GM19372 (cell line): ENCODE data around the gene TMEM132A.

ENCODE experiments used
- ATAC-seq: cut with Tn5 transposase; IDR thresholded peaks from one replicate; pipeline ENCODE4 v1.9.1; 2021; ENCODE audit warnings: mild to moderate bottlenecking, low read depth, moderate library complexity; ENCODE audit not compliant: unreplicated experiment

TMEM132A gene

DNA sequence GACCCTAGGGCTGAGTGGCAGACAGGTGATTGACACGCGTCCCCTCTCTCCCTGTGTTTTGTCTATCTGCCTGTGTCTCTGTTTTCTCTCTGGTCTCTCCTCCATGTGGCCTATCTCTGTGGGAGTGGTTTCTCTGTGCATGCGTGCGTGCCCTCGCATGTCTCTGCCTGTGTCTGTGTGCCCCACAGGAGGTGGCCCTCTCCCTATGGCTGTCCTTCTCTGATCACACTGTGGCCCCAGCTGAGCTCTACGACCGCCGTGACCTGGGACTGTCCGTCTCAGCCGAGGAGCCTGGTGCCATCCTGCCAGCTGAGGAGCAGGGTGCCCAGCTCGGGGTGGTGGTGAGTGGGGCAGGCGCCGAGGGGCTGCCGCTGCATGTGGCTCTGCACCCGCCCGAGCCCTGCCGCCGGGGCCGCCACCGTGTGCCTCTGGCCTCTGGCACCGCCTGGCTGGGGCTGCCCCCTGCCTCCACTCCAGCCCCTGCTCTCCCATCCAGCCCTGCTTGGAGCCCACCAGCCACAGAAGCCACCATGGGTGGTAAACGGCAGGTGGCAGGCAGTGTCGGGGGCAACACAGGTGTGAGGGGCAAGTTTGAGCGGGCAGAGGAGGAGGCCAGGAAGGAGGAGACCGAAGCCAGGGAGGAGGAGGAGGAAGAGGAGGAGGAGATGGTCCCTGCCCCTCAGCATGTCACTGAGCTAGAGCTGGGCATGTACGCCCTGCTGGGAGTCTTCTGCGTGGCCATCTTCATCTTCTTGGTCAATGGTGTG is 11.6 kb downstream of the TMEM132A start:
- no peak for ATAC-seq

DNA sequence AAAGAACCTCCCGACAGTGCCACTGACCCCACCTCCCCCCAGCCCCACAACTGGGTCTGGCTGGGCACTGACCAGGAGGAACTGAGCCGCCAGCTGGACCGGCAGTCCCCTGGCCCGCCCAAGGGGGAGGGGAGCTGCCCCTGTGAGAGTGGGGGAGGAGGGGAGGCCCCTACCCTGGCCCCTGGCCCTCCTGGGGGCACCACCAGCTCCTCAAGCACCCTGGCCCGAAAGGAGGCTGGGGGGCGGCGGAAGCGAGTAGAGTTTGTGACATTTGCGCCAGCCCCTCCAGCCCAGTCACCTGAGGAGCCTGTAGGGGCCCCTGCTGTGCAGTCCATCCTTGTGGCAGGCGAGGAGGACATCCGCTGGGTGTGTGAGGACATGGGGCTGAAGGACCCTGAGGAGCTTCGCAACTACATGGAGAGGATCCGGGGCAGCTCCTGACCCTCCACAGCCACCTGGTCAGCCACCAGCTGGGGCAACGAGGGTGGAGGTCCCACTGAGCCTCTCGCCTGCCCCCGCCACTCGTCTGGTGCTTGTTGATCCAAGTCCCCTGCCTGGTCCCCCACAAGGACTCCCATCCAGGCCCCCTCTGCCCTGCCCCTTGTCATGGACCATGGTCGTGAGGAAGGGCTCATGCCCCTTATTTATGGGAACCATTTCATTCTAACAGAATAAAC is 12.3 kb downstream of the TMEM132A start:
- no peak for ATAC-seq

DNA sequence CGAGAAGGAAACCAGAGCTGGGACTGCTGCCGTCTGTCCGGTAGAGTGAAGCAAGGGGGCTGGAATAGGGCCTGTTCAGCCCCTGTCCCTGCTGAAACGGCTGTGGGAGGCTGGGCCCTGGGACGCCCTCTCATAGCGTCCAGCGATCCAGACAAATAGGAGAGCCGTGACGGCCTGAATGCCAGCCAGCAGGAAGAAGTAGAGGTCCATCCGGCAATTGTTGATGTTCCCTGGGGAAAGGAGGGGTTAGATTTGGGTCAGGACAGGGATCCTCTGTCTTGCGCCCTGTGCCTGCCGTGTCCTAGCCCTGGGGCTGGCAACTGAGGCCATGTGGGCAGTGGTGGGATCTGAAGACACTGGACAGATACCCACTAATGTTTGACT is 12.9 kb downstream of the TMEM132A start:
- no peak for ATAC-seq

DNA sequence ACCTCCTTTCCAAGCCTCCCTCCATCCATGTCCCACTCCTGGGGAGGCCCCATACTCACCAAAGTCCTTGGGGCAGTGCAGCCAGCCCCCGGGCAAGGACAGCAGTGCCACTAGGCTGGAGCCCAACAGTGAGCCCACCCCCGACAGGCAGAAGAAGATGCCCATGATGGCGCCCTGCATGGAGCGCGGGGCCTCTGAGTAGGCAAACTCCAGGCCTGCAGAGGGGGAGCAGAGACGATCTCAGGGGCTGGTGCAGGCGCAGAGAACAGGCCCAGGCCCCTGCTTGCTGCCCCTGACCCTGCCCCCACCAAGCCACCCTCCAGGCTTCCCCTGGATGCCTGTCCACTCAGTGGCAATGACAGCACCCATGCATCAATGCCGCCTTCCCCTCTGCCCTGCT is 13.6 kb downstream of the TMEM132A start:
- no peak for ATAC-seq

DNA sequence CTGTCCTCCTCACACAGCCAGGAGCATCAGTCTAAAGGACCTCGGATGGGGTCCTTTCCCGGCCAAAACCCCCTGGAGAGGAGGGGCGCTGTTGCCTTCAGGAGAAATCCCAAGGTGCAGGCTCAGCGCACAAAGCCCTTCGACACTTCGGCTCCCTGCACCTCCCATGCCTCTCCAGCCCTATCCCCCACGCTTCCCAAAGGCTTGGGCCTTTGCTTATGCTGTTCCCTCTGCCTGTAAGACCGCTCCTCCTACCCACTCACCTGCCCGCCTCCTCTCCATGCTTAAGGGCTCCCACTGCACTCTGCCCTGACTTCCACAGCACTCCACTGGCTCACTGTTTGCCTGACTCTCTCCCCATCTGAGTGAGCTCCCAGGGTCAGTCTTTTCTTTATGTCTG is 14.2 kb downstream of the TMEM132A start:
- no peak for ATAC-seq

DNA sequence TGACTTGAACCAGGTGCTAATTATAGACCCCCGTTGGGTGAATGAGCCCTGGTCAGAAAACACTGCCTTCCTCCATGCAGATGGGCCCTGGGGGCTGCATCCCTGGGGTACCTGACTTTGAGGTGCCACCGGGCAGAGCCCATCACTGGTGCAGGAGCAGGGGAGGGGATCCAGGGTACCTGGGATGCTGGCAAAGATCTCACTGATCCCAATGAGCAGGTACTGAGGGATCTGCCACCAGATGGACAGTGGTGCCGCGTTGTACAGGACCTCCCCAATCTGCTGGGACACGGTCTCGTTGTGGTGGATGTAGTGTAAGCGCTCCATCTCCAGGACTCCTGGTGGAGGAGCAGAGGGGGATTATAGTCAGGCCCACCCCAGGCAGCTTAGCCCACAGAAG is 15.0 kb downstream of the TMEM132A start:
- no peak for ATAC-seq

DNA sequence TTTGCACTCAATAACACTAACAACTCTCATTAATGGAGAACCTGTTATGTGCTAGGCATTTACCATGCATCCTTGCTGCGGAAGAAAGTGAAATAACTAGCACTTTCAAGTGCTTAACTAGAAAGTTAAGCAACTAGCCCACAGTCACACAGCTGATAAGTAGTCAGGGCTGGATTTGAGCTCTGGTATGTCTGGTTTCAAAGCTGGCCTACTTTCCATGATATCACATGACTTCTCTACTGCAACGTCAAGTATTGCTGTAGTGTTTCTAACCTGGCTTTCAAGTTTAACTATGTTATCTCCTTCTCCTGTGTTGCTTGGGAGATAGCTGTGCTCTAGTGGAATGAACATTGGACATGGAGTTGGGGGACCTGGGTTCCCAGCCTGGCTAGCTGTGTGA is 15.6 kb downstream of the TMEM132A start:
- no peak for ATAC-seq

DNA sequence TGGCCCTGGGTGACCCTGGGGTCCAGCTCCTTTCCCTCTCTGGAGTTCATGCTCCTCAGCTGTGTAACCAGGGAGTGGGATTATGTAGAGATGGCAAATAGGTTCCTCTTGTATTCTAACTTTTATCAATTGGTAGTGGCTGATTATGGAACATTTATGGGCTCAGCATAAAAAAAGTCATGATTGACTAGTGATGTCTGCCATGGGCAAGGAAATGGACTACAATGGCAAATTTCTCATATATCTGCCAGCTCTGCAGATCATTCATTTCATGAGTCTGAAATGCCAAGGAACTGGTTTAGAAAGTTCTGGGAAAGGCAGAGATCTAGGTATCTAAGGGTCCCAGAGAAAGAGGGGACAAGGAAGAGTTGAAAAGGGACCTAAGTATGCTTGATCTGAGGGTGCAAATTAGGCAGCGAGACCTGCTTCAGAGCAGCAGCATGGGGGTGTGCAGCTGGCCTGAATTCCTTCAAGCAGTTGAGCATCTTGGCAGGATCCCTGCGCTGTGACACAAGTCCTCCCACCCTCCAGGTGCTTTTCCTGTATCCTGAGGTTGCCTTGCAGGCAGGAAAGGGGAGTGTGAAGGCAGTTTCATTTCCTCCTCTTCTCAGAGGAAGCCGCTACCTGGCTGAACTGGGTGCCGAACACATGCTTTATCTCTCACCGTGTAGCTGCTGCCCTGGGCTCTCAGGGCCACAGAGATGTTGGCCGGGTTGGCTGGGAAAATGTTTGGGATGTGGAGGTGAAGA is 17.3 kb downstream of the TMEM132A start:
- no peak for ATAC-seq

DNA sequence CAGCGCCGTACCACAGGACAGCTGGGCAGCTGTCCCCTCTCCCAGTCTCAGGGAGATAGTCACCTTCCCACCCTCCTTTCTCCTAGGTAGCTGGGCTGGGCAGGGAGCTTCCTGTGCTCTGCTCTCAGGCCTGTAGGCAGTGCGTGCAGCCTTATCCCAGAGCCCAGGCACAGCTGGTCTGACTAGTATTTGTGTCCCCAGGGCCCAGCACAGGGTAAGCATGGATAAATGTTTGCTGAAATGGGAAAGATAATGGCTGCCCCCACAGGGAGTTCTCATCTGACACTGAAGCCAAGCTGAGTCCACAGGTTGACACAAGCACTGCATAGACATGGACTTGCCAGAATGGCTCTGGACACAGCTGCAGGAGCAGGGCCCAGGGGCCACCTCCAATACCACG is 18.0 kb downstream of the TMEM132A start:
- no peak for ATAC-seq

DNA sequence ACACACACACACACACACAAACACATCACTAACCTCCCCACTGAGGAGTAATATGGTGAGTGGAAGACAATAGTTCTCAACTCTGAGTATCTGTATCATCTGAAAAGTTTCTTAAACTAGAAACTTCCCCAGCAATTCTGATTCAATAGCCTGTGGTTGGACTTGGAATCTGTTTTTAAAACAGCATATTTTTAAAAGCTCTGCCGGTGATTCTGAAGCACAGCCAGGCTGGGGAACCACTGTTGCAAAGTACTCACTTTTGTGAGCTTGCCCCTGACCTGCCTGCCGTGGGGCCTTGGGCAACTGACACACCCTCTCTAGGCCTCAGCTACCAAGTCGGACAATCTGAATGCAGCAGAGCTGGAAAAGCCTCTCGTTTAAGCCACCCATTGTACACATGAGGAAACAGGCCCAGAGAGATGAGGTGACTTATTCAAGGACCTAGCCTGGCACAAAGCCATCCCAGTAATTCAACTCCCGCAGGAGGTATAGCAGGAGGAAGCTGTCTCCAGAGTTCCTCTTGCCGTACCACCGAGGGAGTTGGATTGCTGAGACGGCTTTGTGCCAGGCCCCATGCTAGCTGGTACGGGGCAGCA is 18.8 kb downstream of the TMEM132A start:
- no peak for ATAC-seq

DNA sequence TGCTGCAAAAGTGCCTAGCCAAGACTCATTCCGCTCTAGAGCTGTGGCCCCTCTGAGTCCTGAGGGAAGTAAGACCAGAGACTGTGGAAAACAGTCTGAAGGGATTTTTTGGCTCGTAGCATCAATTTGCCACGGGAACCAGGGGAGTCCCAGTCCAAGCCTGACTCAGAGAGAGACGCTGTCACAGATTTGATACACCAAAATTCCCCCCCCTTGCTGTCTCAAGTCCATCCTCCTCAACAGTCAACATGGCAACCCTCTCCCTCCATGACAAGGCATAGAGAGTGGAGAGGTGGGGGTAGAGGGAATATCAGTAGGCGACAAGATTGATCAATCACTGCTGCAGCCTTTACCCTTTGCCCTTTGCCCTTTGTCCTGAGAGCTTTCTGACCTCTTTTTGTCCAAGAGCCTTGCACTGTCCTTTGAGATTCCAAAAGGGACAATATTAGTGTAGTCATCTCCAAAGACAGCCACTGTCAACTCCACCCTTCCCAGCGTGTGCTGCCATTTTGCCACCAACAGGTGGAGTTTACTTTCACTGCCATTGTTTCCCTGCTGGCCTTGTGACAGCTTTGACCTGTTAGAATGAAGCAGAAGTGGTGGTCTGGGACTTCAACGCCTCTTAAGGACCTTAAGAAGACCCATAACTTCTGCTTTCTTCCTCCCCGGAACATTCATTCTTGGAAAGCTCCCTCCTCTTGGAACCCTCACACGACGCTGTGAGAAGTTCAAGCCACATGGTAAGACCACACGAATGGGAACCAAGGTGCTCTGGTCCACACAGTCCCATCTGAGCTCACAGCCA is 20.4 kb downstream of the TMEM132A start:
- no peak for ATAC-seq

DNA sequence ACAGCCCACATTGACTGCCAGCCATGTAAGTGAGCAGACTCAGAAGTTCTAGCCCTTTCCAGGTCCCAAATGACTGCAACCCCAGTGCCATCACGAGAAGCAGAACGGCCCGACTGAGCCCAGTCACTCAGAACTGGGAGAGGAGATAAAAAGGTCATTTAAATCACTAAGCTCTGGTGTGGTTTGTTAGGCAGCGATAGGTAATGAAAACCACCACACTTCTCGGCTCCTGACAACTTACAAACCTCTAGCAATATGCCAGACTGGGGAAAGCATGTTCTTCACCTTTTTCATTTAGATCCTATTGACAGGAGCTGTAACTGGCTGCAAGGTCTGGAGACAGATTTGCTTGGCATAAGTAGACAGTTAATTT is 21.0 kb downstream of the TMEM132A start:
- no peak for ATAC-seq

DNA sequence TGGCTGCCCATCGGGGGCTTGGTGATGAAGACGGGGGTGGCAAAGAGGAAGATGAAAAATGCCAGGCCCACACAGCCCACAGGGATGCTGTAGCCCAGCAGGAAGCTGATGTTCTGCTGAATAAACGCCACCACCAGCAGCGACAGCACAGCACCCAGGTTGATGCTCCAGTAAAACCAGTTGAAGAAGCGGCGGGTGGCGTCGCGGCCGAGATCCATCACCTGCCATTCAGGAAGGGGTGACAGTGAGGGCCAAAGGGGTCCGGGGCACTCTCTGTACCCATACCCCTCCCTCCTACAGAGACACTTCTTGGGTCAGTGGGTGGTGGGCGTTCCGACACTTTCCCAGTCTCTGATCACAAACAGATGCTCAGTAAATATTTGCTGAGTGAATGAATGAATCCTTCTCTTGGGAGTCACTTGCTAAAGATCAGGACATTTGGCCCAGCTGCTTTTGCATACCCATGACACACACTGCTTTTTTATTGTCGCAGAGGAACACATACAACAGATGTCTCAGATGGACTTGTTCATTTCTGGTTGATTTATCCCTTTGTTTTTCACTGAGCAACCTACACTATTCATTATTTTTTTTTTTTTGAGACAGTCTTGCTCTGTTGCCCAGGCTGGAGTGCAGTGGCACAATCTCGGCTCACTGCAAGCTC is 22.5 kb downstream of the TMEM132A start:
- no peak for ATAC-seq

DNA sequence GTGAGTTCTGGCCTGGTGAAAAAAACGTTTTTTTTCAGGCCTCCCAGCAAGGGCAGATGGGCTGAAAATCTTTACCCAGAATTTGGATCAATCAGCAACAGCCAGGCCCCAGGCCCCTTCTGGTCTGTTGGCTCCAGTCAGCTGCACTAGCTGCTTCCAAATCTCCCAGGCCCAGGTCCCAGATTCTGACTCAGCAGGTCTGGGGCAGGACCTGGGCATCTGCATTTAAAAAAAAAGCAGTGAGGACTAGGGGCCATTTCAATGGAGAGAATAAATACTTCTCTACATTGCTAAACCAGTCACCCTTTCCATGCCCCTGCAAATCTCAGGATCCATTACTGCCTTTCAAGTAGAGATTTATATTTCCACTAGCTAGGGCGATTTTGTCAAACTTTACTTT is 23.4 kb downstream of the TMEM132A start:
- ATAC-seq: no peak

DNA sequence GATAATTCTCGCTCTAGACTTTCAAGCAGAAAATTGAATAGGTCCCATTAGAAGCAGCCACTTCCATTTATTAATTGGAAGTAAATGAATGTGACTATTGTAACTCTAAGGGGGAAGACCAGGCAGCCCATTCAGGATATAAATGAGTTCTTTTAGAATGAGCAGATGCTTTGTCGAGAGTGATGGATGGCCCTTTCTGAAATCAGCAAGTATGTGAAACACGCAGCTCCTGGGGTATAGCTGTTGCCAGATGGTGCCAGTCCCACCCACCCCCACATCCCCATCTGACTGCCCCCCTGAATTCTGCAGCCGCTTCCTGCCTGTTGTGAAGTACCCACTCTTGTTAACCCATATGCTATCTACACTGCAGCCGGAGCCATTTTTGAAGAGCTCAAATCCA is 24.0 kb downstream of the TMEM132A start:
- ATAC-seq: no peak

DNA sequence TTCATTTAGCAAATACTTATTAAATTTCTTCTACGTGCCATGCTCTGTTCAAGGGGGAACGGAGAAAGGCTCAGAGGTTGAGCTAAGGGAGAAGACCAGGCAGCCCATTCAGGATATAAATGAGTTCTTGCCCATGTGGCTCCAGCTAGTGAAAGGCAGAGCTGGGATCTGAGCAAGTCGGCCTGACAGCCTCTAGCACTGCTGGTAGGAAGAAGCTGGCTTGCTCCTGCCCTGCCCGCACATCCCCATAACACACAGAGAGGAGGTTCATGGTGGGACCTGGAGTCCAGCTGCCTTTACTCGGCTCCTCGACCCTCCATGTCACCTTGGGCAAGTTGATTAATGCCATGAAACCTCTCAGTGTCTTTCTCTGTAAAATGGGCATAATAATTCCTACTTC is 25.8 kb downstream of the TMEM132A start:
- ATAC-seq: no peak

DNA sequence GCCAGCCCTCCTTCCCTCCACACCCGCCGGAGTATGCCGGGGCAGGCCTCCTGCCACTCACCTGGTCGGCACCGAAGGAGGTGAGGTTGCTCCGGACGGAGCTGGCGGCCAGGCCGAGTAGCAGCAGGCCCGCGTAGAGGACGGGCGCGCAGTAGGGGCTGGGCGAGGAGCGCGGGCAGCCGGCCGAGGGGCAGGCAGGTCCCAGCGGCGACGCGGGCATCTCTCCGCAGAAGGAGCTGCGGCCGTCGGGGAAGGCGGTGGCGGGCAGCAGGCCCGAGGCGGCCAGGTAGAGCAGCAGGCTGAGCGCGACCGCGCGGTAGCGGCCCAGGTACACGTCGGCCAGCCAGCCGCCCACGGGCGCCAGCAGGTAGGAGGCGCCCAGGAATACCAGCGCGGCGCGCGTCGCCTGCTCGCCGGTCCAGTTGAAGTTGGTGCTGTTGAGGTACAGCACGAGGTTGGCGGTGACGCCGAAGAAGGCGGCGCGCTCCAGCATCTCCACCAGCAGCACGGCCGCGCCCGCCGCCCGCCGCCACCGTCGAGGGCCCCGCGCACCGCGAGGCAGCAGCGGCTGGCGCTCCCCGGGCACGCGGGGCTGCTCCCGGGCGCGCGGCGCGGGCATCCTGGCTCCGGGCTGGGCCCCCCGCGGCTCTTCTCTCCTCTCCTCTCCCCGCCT is 26.8 kb downstream of the TMEM132A start:
- no peak for ATAC-seq

DNA sequence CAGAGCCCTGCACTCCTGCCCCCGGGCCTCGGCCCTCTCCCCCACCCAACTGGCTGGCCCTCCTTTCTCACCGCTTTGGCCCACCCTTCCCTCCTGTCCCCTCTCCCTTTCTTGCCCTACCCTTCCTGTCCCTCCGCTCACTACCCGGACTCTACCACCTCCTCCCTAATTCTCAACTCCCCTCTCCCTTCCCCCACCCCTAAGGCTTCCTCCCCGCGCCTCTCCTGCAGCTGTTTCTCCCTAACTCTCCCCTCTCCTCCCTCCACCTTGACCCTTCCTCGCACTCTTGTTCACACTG is 27.3 kb downstream of the TMEM132A start:
- no peak for ATAC-seq

DNA sequence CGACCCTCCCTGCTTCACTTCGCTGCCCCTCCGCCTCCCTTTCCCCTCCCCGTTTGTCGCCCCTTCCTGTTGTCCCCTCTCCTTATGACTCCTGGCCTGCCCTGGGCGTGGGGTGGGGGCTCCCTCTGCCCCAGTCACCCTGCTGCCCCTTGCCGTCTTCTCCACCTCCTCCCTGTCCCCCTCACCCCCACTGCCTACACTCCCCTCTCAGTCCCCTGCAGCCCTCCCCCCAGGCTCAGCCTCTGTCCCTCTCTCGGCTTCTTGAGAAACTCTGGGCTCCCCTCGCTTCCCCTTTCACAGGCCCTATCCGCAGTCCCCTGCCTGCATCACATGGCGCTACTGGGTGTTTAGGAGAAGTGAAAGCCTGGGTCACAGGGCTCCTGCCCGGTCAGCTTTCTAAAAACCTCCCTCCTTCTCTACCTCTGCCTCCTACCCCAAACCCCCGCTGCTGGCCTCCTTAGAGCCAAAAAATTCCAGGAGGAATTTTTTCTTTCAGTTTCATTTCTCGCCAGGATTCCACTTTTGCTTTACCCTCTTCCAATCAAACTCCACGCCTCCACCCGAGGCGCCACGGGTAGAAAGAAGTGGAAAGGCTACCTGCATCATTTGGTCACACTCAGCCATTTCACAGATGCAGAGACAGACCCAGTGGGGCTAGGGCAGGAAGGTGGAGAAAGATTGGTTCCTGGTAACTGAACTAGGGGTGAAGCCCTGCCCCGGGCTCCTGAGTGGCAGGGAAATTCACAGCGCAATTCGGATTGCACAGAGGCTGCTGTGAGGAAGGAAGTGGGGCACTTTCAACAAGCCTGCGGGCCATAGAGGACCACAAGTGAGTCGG is 27.9 kb downstream of the TMEM132A start, which contains the start of gene SLC15A3:
Gene SLC15A3 (minus strand): TSS at position 273 of the 838 bp plus-strand sequence. CDS start 625 bp downstream, outside the sequence.
- ATAC-seq: peak; percentile 76
